ENCODE data around the gene SFTPB.

GRCh38 chr2:85680707-85681371 is 12.8 kb upstream of the SFTPB start:
- TF ChIP-seq POLR2A (IDR thresholded peaks at IDR 0.05; ENCODE audit: low read length) = no peak
- TF ChIP-seq GATA1 (IDR thresholded peaks at IDR 0.05; ENCODE audit: low read depth, low read length) = no peak
